Adrenal gland (tissue), 5 donors: ENCODE results near the gene ARL9.

Experiments used
- POLR2A ChIP-seq, 2 donors: fragments of 450-650 bp; IDR thresholded peaks; one replicate each; pipeline ENCODE4 v1.6.1; 2017; ENCODE audit warnings: antibody characterized with exemption in 2 of 2, mild to moderate bottlenecking in 2 of 2, moderate library complexity in 1 of 2
- TF ChIP-seq, protein P1 (sequence below), 6 experiments: fragments of 450-650 bp in 4 of 6; fragments of 200-600 bp in 2 of 6; sonication (generic) in 1 of 6; IDR thresholded peaks; 1 replicate in 5 of 6; 2 replicates in 1 of 6; pipeline versions ENCODE4 v1.5.1 to v1.8.0; 2016 to 2021; ENCODE audit warnings: antibody characterized with exemption in 6 of 6, mild to moderate bottlenecking in 2 of 6, moderate library complexity in 1 of 6
- donor health status: DM: no; HTN: no; CAD: no.

DNA sequence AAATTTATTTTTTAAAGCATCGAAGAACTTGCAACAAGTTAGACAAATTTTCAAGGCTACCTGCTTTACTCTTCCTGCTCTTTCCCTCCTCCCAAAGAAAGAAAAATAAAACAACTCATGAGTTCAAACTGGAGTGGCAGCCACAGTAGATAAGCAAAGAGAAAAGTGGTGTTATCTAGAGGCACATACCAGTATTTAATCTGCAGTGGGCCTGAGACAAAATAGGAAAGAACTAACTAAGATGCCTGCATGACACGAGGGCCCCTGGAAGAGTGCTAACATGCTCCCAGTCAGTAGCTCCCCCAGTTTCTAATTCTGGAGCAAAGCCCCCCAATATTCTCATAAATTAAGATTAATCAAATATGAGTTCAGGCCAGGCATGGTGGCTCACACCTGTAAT lies 7.9 kb downstream of the ARL9 start:
- no peak for TF ChIP-seq POLR2A (IDR thresholded peaks at IDR 0.05)
- TF ChIP-seq, protein P1, sequence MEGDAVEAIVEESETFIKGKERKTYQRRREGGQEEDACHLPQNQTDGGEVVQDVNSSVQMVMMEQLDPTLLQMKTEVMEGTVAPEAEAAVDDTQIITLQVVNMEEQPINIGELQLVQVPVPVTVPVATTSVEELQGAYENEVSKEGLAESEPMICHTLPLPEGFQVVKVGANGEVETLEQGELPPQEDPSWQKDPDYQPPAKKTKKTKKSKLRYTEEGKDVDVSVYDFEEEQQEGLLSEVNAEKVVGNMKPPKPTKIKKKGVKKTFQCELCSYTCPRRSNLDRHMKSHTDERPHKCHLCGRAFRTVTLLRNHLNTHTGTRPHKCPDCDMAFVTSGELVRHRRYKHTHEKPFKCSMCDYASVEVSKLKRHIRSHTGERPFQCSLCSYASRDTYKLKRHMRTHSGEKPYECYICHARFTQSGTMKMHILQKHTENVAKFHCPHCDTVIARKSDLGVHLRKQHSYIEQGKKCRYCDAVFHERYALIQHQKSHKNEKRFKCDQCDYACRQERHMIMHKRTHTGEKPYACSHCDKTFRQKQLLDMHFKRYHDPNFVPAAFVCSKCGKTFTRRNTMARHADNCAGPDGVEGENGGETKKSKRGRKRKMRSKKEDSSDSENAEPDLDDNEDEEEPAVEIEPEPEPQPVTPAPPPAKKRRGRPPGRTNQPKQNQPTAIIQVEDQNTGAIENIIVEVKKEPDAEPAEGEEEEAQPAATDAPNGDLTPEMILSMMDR (IDR thresholded peaks at IDR 0.05) = no peak
